ENCODE data around the gene DAPK2.

- no peak for TF ChIP-seq POLR2A (IDR thresholded peaks at IDR 0.05)
- TF ChIP-seq CTCF (IDR thresholded peaks at IDR 0.05): no peak
Observed at GRCh38 chr15:64045101-64045435, 1.2 kb downstream of the DAPK2 start.
